Adrenal gland (tissue), 12 donors: Measurements from ENCODE around the gene TTC23. TPM values are rescaled to one million over a fixed set of nuclear protein-coding genes. Genes with fewer than 3 reads are reported as not detected.

Experiments
- DNase-seq, 7 donors: peaks; one replicate each; pipeline ENCODE4 v3.0.0-alpha.2; 2019 to 2020
- H3K27ac ChIP-seq, 5 donors: fragments of 200-600 bp; sonication (generic) in 4 of 5; 1 replicate in 3 of 5; 2 replicates in 2 of 5; pipeline versions ENCODE4 v1.5.1 to v1.8.0; 2016 to 2020; ENCODE audit warnings: mild to moderate bottlenecking in 1 of 5
- H3K27me3 ChIP-seq: fragments of 200-600 bp; 2 replicates; pipeline ENCODE4 v1.8.0; 2021
- H3K36me3 ChIP-seq, 2 donors: fragments of 200-600 bp; replicated peaks in 1 of 2; 1 replicate in 1 of 2; 2 replicates in 1 of 2; pipeline versions ENCODE4 v1.5.1 to v1.8.0; 2018 to 2022
- H3K4me1 ChIP-seq, 2 donors: fragments of 200-600 bp; replicated peaks in 1 of 2; 1 replicate in 1 of 2; 2 replicates in 1 of 2; pipeline versions ENCODE4 v1.5.1 to v1.8.0; 2018 to 2021
- H3K4me3 ChIP-seq, 4 donors: fragments of 200-600 bp; sonication (generic) in 3 of 4; one replicate each; pipeline ENCODE4 v1.5.1; 2016 to 2018
- H3K9me3 ChIP-seq, 3 donors: fragments of 200-600 bp; sonication (generic) in 1 of 3; replicated peaks in 1 of 3; 1 replicate in 2 of 3; 2 replicates in 1 of 3; pipeline versions ENCODE4 v1.5.1 to v1.8.0; 2016 to 2021
- POLR2A ChIP-seq, 2 donors: fragments of 450-650 bp; IDR thresholded peaks; one replicate each; pipeline ENCODE4 v1.6.1; 2017; ENCODE audit warnings: antibody characterized with exemption in 2 of 2, mild to moderate bottlenecking in 2 of 2, moderate library complexity in 1 of 2
- WGBS, 4 donors: extraction: QIAGEN DNeasy Blood & Tissue Kit in 2 of 4; methylation state at CpG; one replicate each; pipeline versions ENCODE4 v1.1.5 to v1.1.7; 2013 to 2017; 5-methylcytosine and 5-hydroxymethylcytosine counted together
- intact Hi-C, 2 donors: fragments of 100-400 bp; cut with DNase I; formaldehyde crosslinking; loops; one replicate each; pipeline versions ENCODE4 v1.14.1 to v1.15.0; 2022 to 2023
- polyA plus RNA-seq, 3 donors: library from polyadenylated mRNA; stranded (reverse); fragments of 200-250 nt in 2 of 3; fragments of 350-450 nt in 1 of 3; fragmentation: Illumina TruSeq in 1 of 3; extraction: RNeasy Lipid Tissue Mini Kit (QIAGEN cat#74804) in 1 of 3; gene quantifications; one replicate each; pipeline ENCODE4 v1.2.3, GENCODE V29; 2013 to 2014
- total RNA-seq, 9 donors: library from RNA; depleted of rRNA in 4 of 9; stranded (reverse); fragments of >200 nt in 4 of 9; fragments of 120-200 nt in 1 of 9; fragmentation: NEBNext Ultra II Directional in 1 of 9; extraction: Animal tissue kit (Norgen Biotek cat#: 25700) in 1 of 9; gene quantifications; one replicate each; pipeline versions ENCODE4 v1.1.0 to v1.2.4, GENCODE V29; 2013 to 2023
- TF ChIP-seq, protein P1 (sequence below), 6 experiments: fragments of 450-650 bp in 4 of 6; fragments of 200-600 bp in 2 of 6; sonication (generic) in 1 of 6; IDR thresholded peaks; 1 replicate in 5 of 6; 2 replicates in 1 of 6; pipeline versions ENCODE4 v1.5.1 to v1.8.0; 2016 to 2021; ENCODE audit warnings: antibody characterized with exemption in 6 of 6, mild to moderate bottlenecking in 2 of 6, moderate library complexity in 1 of 6
- donor health status: healthy with polysubstance abuse.
- donor health status: Bipolar disorder and iron deficiency.
- donor health status: DM: yes; HTN: yes; CAD: no.
- donor health status: DM: no; HTN: no; CAD: no.
- donor health status: DM: no; HTN: no; CAD: no.
- donor health status: DM: yes; HTN: yes; CAD: no.

Gene TTC23
- total and polyA plus RNA-seq, 12 donors: 10.9 to 42.0 (median 22.6) TPM

DNA sequence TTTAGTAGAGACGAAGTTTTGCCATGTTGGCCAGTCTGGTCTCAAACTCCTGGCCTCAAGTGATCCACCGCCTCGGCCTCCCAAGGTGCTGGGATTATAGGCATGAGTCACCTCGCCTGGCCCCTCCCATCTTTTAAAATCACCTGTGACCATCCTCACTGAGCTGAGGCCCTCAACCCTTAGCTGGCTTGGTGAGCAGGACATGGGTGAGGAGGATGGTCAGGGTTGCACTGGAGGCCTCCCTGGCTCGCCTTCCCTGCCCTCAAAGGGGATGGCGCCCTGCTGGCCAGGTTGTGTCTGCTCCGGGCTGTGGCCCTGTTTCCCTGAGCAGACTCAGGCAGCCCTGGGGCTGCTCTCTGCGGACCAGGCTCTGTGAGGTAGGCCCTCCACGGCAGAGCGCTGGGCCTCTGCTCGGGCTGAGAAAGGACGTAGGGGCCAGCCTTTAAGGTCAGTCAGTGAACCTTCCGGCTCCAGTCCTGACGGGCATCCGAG lies 110.8 kb downstream of the TTC23 start:
- intact Hi-C loops: no loop called here
- no peak overlapping the region for H3K4me3 ChIP-seq
- peak in 1 of 7 donors; percentile 42 for DNase-seq
- no peak overlapping the region for H3K27ac ChIP-seq
- WGBS, 4 donors: 94 to 96% (median 96%) methylated on average over 4 to 15 of the region's 15 CpGs
- H3K9me3 ChIP-seq: no peaks in the 10 kb centered on the region
- no peak for TF ChIP-seq POLR2A (IDR thresholded peaks at IDR 0.05)
- TF ChIP-seq, protein P1, sequence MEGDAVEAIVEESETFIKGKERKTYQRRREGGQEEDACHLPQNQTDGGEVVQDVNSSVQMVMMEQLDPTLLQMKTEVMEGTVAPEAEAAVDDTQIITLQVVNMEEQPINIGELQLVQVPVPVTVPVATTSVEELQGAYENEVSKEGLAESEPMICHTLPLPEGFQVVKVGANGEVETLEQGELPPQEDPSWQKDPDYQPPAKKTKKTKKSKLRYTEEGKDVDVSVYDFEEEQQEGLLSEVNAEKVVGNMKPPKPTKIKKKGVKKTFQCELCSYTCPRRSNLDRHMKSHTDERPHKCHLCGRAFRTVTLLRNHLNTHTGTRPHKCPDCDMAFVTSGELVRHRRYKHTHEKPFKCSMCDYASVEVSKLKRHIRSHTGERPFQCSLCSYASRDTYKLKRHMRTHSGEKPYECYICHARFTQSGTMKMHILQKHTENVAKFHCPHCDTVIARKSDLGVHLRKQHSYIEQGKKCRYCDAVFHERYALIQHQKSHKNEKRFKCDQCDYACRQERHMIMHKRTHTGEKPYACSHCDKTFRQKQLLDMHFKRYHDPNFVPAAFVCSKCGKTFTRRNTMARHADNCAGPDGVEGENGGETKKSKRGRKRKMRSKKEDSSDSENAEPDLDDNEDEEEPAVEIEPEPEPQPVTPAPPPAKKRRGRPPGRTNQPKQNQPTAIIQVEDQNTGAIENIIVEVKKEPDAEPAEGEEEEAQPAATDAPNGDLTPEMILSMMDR (IDR thresholded peaks at IDR 0.05): no peak
- H3K36me3 ChIP-seq: peaks cover 0 to 13% of the 10 kb centered on the region in 2 donors
- no peaks in the 10 kb centered on the region for H3K27me3 ChIP-seq
- H3K4me1 ChIP-seq: peaks cover 3 to 20% of the 10 kb centered on the region in 2 donors

DNA sequence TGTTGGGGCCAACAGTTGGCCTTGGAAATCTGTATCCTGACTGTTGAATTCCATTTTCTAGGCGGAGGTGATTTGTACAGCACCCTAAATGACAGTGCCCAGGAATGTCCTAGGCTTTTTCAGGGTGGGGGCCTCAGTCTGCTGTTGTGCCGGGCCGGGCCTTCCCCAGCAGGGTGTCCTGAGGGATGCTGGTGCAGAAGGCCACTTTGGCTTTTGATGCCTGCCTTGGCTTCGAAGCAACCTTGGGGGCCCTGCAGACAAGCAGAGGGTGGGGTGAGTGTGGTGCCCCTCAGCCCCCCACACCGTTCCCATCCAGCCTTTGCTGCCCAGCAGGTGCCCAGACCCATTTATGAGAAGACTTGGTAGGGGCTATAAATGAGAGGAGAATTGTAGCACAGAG lies 111.5 kb downstream of the TTC23 start:
- Histone ChIP-seq H3K36me3 (peaks cover 0 to 13% of the 10 kb centered on the region in 2 donors), H3K4me3 (no peak overlapping the region), H3K4me1 (peaks cover 3 to 13% of the 10 kb centered on the region in 2 donors), H3K9me3 (no peaks in the 10 kb centered on the region), H3K27me3 (no peaks in the 10 kb centered on the region), H3K27ac (no peak overlapping the region)
- peak in 1 of 7 donors; percentile 42 for DNase-seq
- 78 to 94% (median 91%) methylated on average over 5 of the region's 5 CpGs for WGBS, 4 donors
- TF ChIP-seq, protein P1 (IDR thresholded peaks at IDR 0.05): no peak
- no peak for TF ChIP-seq POLR2A (IDR thresholded peaks at IDR 0.05)
- intact Hi-C loops: no loop called here

DNA sequence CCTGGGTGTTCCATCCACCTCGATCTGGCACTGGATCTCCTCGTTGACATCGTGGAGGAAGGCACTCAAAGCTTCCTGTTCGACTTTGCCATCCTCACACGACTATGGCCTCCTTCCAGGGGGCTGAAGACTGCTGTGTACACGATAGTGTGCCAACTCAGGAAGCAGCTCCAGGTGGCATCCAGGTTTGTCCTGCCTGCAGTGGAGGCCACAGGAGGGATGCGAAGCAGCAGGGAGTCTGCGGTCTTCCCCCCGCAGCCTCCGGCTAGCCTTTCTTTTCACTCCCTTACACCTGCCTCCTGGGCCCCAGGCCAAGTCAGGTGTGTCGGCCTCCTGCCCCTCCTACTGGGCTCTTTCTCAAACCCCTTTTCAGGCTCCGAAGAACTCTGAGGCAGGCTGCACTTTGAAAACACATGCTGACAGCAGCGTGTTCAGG lies 112.3 kb downstream of the TTC23 start:
- peaks cover 0 to 14% of the 10 kb centered on the region in 2 donors for H3K36me3 ChIP-seq
- H3K27ac ChIP-seq: no peak overlapping the region
- H3K4me3 ChIP-seq: no peak overlapping the region
- intact Hi-C loops: no loop called here
- no peaks in the 10 kb centered on the region for H3K27me3 ChIP-seq
- peaks cover 3 to 13% of the 10 kb centered on the region in 2 donors for H3K4me1 ChIP-seq
- H3K9me3 ChIP-seq: no peaks in the 10 kb centered on the region
- no peak for TF ChIP-seq POLR2A (IDR thresholded peaks at IDR 0.05)
- TF ChIP-seq, protein P1 (IDR thresholded peaks at IDR 0.05): no peak
- peak in 1 of 7 donors; percentile 46 for DNase-seq
- 88 to 98% (median 91%) methylated on average over 12 to 13 of the region's 13 CpGs for WGBS, 4 donors

DNA sequence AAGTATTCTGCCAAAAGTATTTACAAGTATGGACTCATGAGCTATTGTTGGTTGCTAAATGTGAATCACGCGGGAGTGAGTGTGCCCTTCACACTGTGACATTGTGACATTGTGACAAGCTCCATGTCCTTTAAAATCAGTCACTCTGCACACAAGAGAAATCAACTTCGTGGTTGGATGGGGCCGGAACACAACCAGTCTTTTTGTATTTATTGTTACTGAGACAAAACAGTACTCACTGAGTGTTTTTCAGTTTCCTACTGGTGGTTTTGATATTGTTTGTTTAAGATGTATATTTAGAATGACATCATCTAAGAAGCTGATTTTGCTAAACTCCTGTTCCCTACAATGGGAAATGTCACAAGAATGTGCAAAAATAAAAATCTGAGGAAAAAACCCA lies 114.2 kb downstream of the TTC23 start:
- 43 to 52% (median 46%) methylated on average over 4 of the region's 4 CpGs for WGBS, 4 donors

More for the DNA sequence above, 114.2 kb downstream of the TTC23 start:
- intact Hi-C loops: no loop called here
- TF ChIP-seq, protein P1 (IDR thresholded peaks at IDR 0.05): no peak
- no peak for TF ChIP-seq POLR2A (IDR thresholded peaks at IDR 0.05)
- Histone ChIP-seq H3K4me3 (no peak overlapping the region), H3K27me3 (no peaks in the 10 kb centered on the region), H3K27ac (peak overlapping the region in 1 of 5 donors; percentile 10), H3K9me3 (no peaks in the 10 kb centered on the region), H3K4me1 (peaks cover 3 to 13% of the 10 kb centered on the region in 2 donors), H3K36me3 (peaks cover 0 to 33% of the 10 kb centered on the region in 2 donors)
- peak in 5 of 7 donors; percentile 17 to 60 (median 39) for DNase-seq
